Spleen (tissue), 13 donors: Measurements from ENCODE around the gene SAMD8. TPM values are rescaled to one million over a fixed set of nuclear protein-coding genes. Genes with fewer than 3 reads are reported as not detected.

Source experiments
- DNase-seq: peaks from one replicate; pipeline ENCODE4 v3.0.0-alpha.2; 2020
- H3K27ac ChIP-seq, 8 donors: fragments of 200-600 bp; sonication (generic) in 7 of 8; 1 replicate in 4 of 8; 2 replicates in 4 of 8; pipeline versions ENCODE4 v1.5.0 to v1.8.0; 2016 to 2021; ENCODE audit warnings: inconsistent platforms in 4 of 8, mild to moderate bottlenecking in 4 of 8, moderate library complexity in 1 of 8
- H3K27me3 ChIP-seq, 7 donors: fragments of 200-600 bp; sonication (generic) in 6 of 7; replicated peaks in 1 of 7; 1 replicate in 4 of 7; 2 replicates in 3 of 7; pipeline versions ENCODE4 v1.5.0 to v1.8.0; 2016 to 2021; ENCODE audit warnings: inconsistent platforms in 3 of 7, mild to moderate bottlenecking in 1 of 7
- H3K36me3 ChIP-seq, 6 donors: fragments of 200-600 bp; sonication (generic) in 5 of 6; 1 replicate in 4 of 6; 2 replicates in 2 of 6; pipeline versions ENCODE4 v1.5.0 to v1.8.0; 2016 to 2021; ENCODE audit warnings: inconsistent platforms in 2 of 6
- H3K4me1 ChIP-seq, 6 donors: fragments of 200-600 bp; sonication (generic) in 5 of 6; 1 replicate in 3 of 6; 2 replicates in 3 of 6; pipeline versions ENCODE4 v1.5.0 to v1.8.0; 2016 to 2021; ENCODE audit warnings: inconsistent platforms in 3 of 6
- H3K4me3 ChIP-seq, 8 donors: fragments of 200-600 bp; sonication (generic) in 7 of 8; 1 replicate in 4 of 8; 2 replicates in 4 of 8; pipeline versions ENCODE4 v1.5.0 to v1.8.0; 2016 to 2021; ENCODE audit warnings: inconsistent platforms in 4 of 8, mild to moderate bottlenecking in 4 of 8, moderate library complexity in 2 of 8
- H3K9me3 ChIP-seq, 8 donors: fragments of 200-600 bp; sonication (generic) in 7 of 8; 1 replicate in 4 of 8; 2 replicates in 4 of 8; pipeline versions ENCODE4 v1.5.0 to v1.8.0; 2016 to 2021; ENCODE audit warnings: inconsistent platforms in 4 of 8
- CTCF ChIP-seq, 11 experiments: fragments of 200-600 bp in 7 of 11; fragments of 450-650 bp in 4 of 11; sonication (generic) in 4 of 11; IDR thresholded peaks in 8 of 11; conservative IDR thresholded peaks in 3 of 11; 1 replicate in 7 of 11; 2 replicates in 4 of 11; pipeline versions ENCODE4 v1.4.0 to v1.8.0; 2016 to 2021; ENCODE audit warnings: antibody characterized with exemption in 11 of 11, inconsistent platforms in 4 of 11, mild to moderate bottlenecking in 1 of 11
- POLR2A ChIP-seq, 3 donors: fragments of 450-650 bp; IDR thresholded peaks; one replicate each; pipeline ENCODE4 v1.5.1; 2017; ENCODE audit warnings: antibody characterized with exemption in 3 of 3, mild to moderate bottlenecking in 1 of 3
- POLR2AphosphoS5 ChIP-seq, 3 donors: sonication (generic); formaldehyde crosslinking; IDR thresholded peaks; one replicate each; pipeline ENCODE4 v1.5.1; 2017; ENCODE audit warnings: antibody characterized with exemption in 3 of 3
- WGBS, 5 donors: extraction: QIAGEN DNeasy Blood & Tissue Kit in 3 of 5; methylation state at CpG; one replicate each; pipeline versions ENCODE4 v1.1.5 to v1.1.7; 2013 to 2018; 5-methylcytosine and 5-hydroxymethylcytosine counted together
- intact Hi-C: fragments of 100-400 bp; cut with DNase I; formaldehyde crosslinking; loops from one replicate; pipeline ENCODE4 v1.15.0; 2023; ENCODE audit warnings: low total_unique reads
- long read RNA-seq, 2 donors: transcript quantifications; one replicate each; lab custom pipeline, GENCODE V29; 2026
- polyA plus RNA-seq, 3 donors: library from polyadenylated mRNA; stranded (reverse); fragments of 200-250 nt; gene quantifications; one replicate each; pipeline ENCODE4 v1.2.1, GENCODE V29; 2013
- total RNA-seq, 7 donors: library from RNA; depleted of rRNA in 3 of 7; stranded (reverse); fragments of >200 nt in 3 of 7; fragmentation: NEBNext Ultra II Directional in 4 of 7; extraction: Animal tissue kit (Norgen Biotek cat#: 25700) in 4 of 7; gene quantifications; one replicate each; pipeline versions ENCODE4 v1.1.0 to v1.2.1, GENCODE V29; 2016 to 2021
- donor health status: healthy with polysubstance abuse.
- donor health status: DM: no; HTN: no; CAD: no; lungs with moderate emphysema.
- donor health status: DM: no; HTN: no; CAD: no.
- donor health status: Bipolar disorder and iron deficiency.
- donor health status: healthy.
- donor health status: DM: no; HTN: no; CAD: no.
- donor health status: DM: yes; HTN: yes; CAD: no.

SAMD8 gene
- total RNA-seq, result 10 to 100 TPM; 24.3 to 35.1 (median 28.3) TPM
- polyA plus RNA-seq, result 1 to 10 TPM; 4.1 to 5.2 (median 4.1) TPM
- long read RNA-seq, donor 1, partial matches to known transcripts, result 8 of 8 reads
- long read RNA-seq, donor 1, other reads (novel, unspliced or antisense), result 0 of 8 reads
- long read RNA-seq, donor 2, partial matches to known transcripts, result 0 of 1 reads
- long read RNA-seq, donor 2, other reads (novel, unspliced or antisense), result 0 of 1 reads

DNA sequence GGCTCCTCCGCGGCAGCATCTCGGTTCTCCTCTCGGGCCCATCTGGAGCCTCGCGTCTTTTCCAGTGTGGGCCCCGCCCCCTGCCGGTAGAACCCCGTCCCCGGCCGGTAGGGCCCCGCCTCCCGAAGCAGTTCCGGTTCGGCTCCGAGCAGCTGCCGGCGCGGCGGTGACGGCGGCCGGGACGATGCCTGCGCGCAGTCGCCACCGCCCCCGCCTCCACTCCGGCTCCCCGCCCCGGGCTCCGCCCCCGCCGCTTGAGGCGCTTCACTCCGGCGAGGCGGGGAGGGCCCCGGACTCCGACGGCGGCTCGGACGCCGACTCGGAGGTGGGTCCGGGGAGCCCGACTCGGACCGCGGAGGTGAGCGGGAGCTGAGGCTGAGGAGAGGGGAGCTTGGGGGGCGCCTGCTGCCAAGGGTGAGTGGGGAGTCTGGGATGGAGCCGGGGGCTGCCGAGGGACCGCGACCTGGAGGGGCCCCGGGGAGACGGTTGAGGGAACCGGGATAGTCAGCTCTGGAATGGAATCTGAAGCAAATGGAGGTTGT, at the start of gene SAMD8:
Gene SAMD8 (plus strand): TSS at position 292 of the 542 bp plus-strand sequence. CDS start 38,873 bp downstream, outside the sequence.
- Histone ChIP-seq H3K36me3 (no peaks in the 10 kb centered on the region), H3K27me3 (no peaks in the 10 kb centered on the region), H3K4me1 (peaks cover 12 to 71% (median 38%) of the 10 kb centered on the region in 6 donors), H3K4me3 (peak within 1 kb of the TSS; percentile 68 to 89 (median 75)), H3K27ac (peak within 1 kb of the TSS; percentile 95 to 98 (median 98)), H3K9me3 (no peaks in the 10 kb centered on the region)
- WGBS, 5 donors, result 0 to 1% (median 1%) methylated on average over 29 to 61 of the region's 61 CpGs
- TF ChIP-seq CTCF (IDR thresholded peaks at IDR 0.05 in 8 of 11, conservative IDR thresholded peaks at IDR 0.05 in 3 of 11), result peak in 10 of 11 experiments; percentile 24 to 78 (median 64)
- peak; percentile 23 to 86 (median 70) for TF ChIP-seq POLR2A (IDR thresholded peaks at IDR 0.05)
- TF ChIP-seq POLR2AphosphoS5 (IDR thresholded peaks at IDR 0.05), result peak; percentile 94 to 96 (median 95)
- intact Hi-C loops, result loop anchor here (5.0 kb wide), 1 partner anchor 121 kb away; no protein-coding TSS in a partner anchor
- peak; percentile 99 for DNase-seq

DNA sequence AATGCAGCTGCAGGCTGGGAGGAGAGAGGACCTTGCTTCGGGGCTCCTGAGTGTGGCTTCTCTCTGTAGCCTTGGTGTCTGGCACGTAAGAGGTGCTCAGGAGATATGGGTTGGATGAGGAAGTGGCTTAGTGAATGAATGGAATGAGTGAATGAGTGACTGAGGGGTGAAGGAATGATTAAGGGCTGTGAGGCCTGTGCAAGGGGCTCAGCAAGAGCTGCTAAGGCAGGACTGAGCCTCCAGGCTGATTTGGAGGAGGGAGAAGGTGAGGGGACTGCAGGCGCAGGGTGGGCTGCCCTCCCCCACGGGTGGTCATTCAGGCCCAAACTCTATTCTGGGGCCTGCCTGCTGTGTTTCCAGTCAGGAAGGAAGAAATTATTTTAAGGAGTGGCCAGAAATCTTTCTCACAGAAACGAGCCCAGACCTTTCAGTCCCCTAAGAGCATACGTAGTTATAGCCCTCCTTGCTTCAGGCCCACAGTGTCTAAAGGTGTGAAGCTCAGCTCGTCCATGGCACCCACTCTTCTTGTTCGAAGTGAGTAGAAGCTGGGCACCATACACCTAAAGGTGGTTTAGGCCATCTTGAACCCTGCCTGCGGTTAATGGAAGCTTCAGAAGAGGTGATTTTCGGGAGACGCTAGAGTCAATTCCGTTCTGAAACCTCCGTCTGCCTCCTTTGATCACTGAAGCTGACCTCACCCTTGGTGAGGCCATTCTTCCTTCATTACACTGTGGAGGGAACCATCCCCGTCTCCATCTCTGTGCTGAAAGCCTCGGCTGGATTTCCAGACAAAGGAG, 49.5 kb upstream of the SAMD8 start:
- H3K27ac ChIP-seq, result no peak overlapping the region
- 81 to 89% (median 85%) methylated on average over 15 of the region's 15 CpGs for WGBS, 5 donors
- intact Hi-C loops, result no loop called here
- no peak overlapping the region for H3K4me3 ChIP-seq
- no peaks in the 10 kb centered on the region for H3K27me3 ChIP-seq
- H3K4me1 ChIP-seq, result no peaks in the 10 kb centered on the region
- TF ChIP-seq POLR2AphosphoS5 (IDR thresholded peaks at IDR 0.05) (no peak), POLR2A (IDR thresholded peaks at IDR 0.05) (no peak), CTCF (IDR thresholded peaks at IDR 0.05 in 8 of 11, conservative IDR thresholded peaks at IDR 0.05 in 3 of 11) (no peak)
- DNase-seq, result peak; percentile 47
- H3K36me3 ChIP-seq, result no peaks in the 10 kb centered on the region
- no peaks in the 10 kb centered on the region for H3K9me3 ChIP-seq

DNA sequence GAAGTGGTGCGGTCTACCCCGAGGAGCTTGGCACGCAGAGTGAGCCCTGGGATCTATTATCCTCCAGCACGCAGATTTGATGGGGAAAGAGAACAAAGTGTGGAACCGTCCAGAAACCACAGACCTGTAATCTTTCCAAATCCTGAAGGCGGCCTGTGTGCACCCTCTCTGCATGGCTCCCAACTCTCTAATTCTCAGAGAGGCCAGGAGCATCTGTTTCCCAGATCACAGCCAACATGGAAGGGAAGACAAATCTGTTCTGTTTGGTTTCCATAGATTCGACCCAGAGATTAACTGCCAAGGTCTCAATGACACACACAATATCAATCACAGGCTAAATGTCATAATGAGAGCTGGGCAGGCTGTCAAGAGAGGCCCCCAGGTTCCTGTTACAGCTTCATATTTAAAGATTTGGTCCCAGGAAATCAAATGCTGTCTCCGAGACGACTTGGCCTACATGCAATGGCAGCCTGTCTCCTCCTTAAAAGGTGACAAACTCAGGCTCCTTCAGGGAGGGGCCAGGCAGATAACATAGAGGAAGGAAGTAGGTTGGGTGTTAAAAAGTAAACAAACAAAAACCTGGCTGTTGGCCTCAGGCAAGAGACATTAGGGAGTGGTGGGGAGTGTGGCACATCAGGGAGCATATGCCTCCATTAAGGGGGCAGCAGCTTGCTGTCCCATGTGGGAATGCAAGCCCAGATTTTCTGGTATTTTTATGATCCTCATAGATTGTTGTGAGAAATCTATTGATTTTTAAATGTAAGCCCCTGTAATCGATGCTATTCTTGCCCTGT, 48.8 kb upstream of the SAMD8 start:
- no peaks in the 10 kb centered on the region for H3K9me3 ChIP-seq
- WGBS, 5 donors, result 61 to 85% (median 74%) methylated on average over 10 of the region's 10 CpGs
- H3K27me3 ChIP-seq, result no peaks in the 10 kb centered on the region
- TF ChIP-seq CTCF (IDR thresholded peaks at IDR 0.05 in 8 of 11, conservative IDR thresholded peaks at IDR 0.05 in 3 of 11) (no peak), POLR2A (IDR thresholded peaks at IDR 0.05) (no peak), POLR2AphosphoS5 (IDR thresholded peaks at IDR 0.05) (no peak)
- H3K27ac ChIP-seq, result no peak overlapping the region
- peak; percentile 3 for DNase-seq
- no peaks in the 10 kb centered on the region for H3K36me3 ChIP-seq
- intact Hi-C loops, result no loop called here
- H3K4me3 ChIP-seq, result no peak overlapping the region
- no peaks in the 10 kb centered on the region for H3K4me1 ChIP-seq
